H1 (cell line): ENCODE results near the gene ICE1.

Experiments used
- RAD21 ChIP-seq, 2 experiments: IDR thresholded peaks in 1 of 2; conservative IDR thresholded peaks in 1 of 2; 2 replicates each; pipeline ENCODE4 v1.6.1; 2011; ENCODE audit warnings: low read depth in 2 of 2, low read length in 2 of 2, improper control_type of control experiment in 1 of 2, inconsistent platforms in 1 of 2, mild to moderate bottlenecking in 1 of 2, moderate library complexity in 1 of 2
- RNF2 ChIP-seq: fragments of 200-900, 300-1000 bp; sonication (generic); IDR thresholded peaks from 2 replicates; pipeline ENCODE4 v1.7.1; 2016; ENCODE audit warnings: borderline replicate concordance, low read depth, mild to moderate bottlenecking, antibody characterized with exemption, low read length; ENCODE audit not compliant: poor library complexity, severe bottlenecking; ENCODE audit errors: missing control alignments
- SUZ12 ChIP-seq: fragments of 200-600 bp; sonication (generic); IDR thresholded peaks from 2 replicates; pipeline ENCODE4 v1.6.1; 2012; ENCODE audit warnings: mild to moderate bottlenecking, inconsistent platforms, low read length, moderate library complexity, mixed read lengths

DNA sequence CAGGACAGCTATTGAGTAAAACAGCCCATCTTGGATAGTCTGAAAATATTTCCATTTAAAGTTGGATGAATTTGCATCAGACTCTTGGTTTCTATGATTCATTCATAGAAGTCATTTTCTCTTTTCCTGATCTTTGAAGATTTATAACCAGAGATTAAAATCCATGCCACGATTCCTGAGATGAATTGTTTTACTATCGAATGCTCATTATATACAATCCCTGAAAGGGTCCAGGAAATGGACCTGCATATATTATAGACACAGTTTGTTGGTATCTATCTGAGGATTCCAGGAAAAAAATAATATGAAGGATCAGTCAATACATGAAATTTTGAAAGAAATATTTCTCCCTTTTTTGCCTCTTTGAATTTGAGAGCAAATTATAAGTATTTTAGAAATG lies 99.0 kb downstream of the ICE1 start:
- TF ChIP-seq RAD21 (IDR thresholded peaks at IDR 0.05 in 1 of 2, conservative IDR thresholded peaks at IDR 0.05 in 1 of 2; ENCODE audit: low read depth in 2 of 2, low read length in 2 of 2) (no peak), SUZ12 (no peak), RNF2 (no peak)
